Posterior vena cava (tissue), 2 donors: ENCODE results near the gene PRPF6. TPM values are rescaled to one million over a fixed set of nuclear protein-coding genes. Genes with fewer than 3 reads are reported as not detected.
A peak's percentile ranks its signal among the peaks of the same experiment; 100 is the strongest.

Experiments
- DNase-seq: peaks from one replicate; pipeline ENCODE4 v3.0.0-alpha.2; 2020; ENCODE audit warnings: low spot score
- intact Hi-C, 2 donors: fragments of 100-400 bp; cut with DNase I; formaldehyde crosslinking; loops; one replicate each; pipeline versions ENCODE4 v1.14.1 to v1.14.2; 2022 to 2023
- total RNA-seq, 2 donors: library from RNA; stranded (reverse); fragmentation: NEBNext Ultra II Directional; extraction: Animal tissue kit (Norgen Biotek cat#: 25700); gene quantifications; one replicate each; pipeline ENCODE4 v1.2.1, GENCODE V29; 2021
- donor health status: DM: yes; HTN: yes; CAD: no.
- donor health status: DM: yes; HTN: yes; CAD: no.

PRPF6 gene
- total RNA-seq, 2 donors from 2014 or later = 44.3 to 44.8 TPM

- no peak for DNase-seq
- intact Hi-C loops = no loop called here
These were observed 68.3 kb downstream of the PRPF6 start, which contains the start of gene SOX18 for GRCh38 chr20:64049060-64049877. Gene SOX18, minus strand, starts transcription at chr20:64049639. Its CDS starts 123 bp downstream, at chr20:64049516.

DNA sequence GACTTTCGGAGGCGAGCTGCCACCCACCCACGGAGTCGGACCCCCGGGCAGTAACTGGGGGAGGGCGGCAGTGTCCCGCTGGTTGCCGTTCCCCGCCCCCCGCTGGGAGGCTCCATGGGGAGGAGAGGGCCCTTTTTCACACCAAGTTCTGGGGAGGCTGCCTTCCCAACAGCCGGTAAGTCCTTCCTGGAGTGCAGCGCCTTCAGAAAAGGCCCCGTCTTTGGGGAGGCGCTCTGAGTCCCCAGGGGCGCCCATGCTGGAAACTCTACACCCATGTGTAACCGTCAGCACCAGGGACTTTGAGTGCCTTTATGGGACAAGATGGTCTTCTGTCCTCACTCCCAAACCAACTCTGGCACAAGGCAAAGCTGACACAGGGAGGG, 68.9 kb downstream of the PRPF6 start:
- intact Hi-C loops = no loop called here

GRCh38 chr20:64050261-64051032, 69.5 kb downstream of the PRPF6 start:
- intact Hi-C loops = no loop called here
- no peak for DNase-seq

More for the DNA sequence above, 68.9 kb downstream of the PRPF6 start:
- no peak for DNase-seq

DNA sequence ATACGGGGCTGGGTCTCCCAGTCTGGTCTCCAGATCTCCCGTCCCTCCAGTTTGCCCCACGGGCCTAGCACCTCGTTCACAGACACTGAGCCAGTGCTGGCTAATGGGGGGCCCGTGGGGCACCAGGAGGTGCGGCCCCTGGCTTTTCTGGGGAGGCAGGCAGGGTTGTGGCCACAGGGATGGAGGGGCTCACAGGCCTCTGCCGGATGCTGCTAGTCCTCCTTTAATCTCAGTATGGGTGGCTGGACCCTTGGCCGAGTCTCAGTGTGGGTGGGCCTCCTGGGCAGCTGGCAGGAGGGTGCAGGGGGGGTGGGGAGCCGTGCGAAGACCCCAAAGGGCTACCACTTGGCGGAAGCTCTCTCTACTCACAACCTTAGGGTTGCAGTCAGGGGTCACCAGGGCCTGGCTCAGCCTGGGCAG, 70.1 kb downstream of the PRPF6 start:
- no peak for DNase-seq
- intact Hi-C loops = no loop called here

DNA sequence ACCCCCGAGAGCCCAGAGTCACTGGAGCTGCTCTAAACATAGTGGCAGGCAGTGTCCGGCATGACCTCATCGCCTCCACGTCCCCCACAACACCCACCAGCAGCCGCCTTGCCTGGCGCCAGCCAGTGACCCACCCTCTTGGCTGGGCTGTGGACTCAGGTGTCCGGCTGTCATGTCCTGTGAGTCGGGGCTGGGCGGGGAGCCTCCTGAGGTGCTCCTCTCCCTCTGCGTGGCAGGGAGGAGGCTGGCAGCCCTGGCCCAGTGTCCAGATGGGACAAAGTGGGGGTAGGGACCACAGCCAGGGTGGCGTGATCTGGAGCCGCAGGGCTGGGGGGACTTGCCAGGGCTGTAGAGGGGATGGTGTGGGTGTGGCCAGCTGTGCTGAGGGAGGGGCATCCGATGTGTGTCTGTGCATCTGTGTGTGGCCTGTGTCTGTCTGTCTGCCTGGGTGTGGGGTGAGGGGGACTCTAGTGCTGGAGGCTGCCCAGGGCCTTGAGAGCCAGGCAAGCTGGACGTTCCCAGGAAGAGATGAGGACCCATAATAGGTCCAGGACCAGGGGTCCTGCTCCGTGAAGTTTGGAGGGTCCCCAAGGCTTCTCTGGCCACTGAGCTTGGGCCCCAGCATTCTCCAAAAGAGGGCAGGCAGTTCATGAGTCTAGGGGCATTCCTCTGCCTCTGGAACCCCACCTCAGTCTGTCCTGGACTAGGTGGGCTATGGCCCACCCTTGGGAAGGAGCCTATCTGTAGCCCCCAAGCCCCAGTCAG, 70.8 kb downstream of the PRPF6 start:
- intact Hi-C loops = no loop called here
- DNase-seq = peak; percentile 92

- intact Hi-C loops = no loop called here
- DNase-seq = no peak
These were observed 71.4 kb downstream of the PRPF6 start for GRCh38 chr20:64052326-64052722.

DNA sequence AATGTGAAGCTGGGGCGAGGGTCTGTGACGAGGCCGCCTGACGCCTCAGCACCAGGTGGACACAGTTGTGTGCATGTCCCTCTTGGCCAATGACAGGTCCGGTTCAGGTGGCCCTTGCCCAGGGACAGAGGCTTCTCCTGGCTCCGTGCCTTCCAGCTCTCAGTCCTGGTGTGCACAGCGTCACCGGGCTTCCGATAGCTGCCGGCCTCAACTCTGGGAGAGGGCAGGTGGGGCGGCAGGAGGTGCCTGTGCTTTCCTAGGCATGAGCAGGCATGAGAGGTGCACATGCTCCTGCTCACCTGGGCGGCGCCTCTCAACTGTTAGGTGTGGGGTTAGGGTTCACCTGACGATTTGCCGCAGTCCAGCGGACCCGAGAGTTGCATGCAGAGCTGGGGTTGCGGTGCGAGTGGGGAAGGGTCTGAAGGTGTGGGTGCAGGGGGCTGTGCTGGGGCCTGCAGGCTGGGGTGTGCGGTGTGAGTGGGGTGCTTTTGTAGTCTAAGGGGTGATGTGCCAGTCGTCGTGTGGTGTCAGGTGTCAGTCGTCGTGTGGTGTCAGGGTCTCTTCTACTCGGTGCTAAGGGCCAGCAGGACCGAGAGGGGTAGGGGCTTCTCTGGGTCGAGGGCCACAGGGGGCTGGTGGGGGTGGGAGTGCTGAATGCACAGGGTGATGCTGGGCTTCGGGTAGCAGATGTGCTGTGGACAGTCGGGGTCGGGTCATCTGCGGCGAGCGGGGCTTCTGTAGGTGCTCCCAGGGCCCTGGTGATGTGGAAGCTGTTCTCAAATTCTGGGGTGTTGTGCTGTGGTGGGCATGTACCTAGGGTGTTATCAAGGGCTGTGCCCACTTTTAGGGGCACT, 72.3 kb downstream of the PRPF6 start:
- intact Hi-C loops = no loop called here
- no peak for DNase-seq

GRCh38 chr20:64053841-64054661, 73.1 kb downstream of the PRPF6 start:
- intact Hi-C loops = no loop called here

DNA sequence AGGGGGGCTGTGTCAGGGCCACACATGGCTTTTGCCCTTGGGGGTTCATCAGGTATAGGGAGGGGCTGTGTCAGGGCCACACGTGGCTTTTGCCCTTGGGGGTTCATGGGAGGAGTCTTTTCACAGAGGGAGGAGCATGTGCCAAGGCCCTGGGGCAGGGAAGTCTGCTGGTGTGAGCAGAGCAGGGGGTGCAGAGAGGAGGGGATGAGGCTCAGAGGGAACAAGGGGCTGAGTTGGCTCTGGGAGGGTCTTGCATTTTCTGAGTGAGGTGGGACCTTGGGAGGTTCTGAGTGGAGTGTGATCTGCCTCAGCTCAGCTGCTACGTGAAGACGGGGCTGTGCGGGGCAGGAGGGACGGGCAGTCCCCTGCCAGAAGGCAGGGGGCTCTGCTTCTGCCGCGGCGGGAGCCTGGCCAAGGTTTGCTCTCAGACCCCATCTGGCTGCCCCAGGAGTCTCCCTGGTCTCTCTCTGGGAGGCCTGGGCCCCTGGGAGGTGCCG, 74.5 kb downstream of the PRPF6 start:
- intact Hi-C loops = loop anchor here in 1 of 2 donors (5.0 kb wide), 1 partner anchor 1873 kb away; the partner anchor contains the start of gene MTG2
- no peak for DNase-seq

More at GRCh38 chr20:64053841-64054661, 73.1 kb downstream of the PRPF6 start:
- no peak for DNase-seq

GRCh38 chr20:64055893-64056638, 75.1 kb downstream of the PRPF6 start:
- DNase-seq = no peak

GRCh38 chr20:64056639-64056888, 75.6 kb downstream of the PRPF6 start:
- intact Hi-C loops = loop anchor here in 1 of 2 donors (5.0 kb wide), 1 partner anchor 1874 kb away; the partner anchor contains the start of gene MTG2
- no peak for DNase-seq

More at GRCh38 chr20:64055893-64056638, 75.1 kb downstream of the PRPF6 start:
- intact Hi-C loops = loop anchor here in 1 of 2 donors (5.0 kb wide), 1 partner anchor 1874 kb away; the partner anchor contains the start of gene MTG2

GRCh38 chr20:64056889-64057627, 76.1 kb downstream of the PRPF6 start:
- intact Hi-C loops = loop anchor here in 1 of 2 donors (1.0 to 5.0 kb wide), 2 partner anchors 25 to 1875 kb away; partner anchors contain the start of gene MTG2
- DNase-seq = no peak

DNA sequence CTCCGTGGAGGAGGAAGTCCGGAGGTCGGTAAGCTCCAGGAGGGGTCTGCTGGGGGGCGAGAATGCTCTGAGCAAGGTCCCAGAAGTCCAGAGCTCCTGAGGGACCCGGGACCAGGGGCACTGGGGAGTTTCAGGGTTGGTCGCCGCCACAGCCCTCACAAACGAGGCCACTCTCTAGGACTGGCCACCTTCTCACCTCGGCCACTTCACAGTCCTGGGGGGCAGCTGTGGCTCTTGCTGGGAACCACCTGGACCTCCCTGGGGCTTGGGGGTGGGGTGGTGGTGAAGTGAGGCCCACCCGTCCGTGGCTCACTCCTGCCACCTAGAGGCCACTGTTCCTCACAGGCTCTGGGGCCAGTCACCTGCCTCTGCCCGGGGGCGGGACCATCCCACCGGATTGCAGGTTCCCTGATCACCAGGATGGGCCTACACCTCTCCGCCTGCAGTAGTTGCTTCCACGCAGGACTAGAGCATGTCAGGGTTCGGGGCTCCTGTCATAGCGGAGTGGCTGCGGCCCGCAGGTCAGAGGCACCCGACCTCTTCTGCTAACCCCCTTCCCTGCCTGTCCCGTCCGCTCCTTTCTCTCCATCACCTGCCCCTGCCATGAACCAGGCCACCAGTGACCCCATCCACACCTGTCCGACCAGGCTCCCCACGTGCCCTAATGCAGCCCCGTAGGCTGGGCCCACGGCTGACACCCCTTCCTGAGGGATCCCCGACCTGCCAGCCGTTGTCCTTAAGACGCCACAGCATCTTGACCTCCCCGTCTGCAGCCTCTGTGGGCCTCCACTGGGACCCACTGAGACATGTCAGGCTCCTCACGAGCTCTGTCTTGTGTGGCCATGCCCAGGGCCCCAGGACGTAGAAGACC, 76.9 kb downstream of the PRPF6 start:
- peak; percentile 93 for DNase-seq
- intact Hi-C loops = loop anchor here in 1 of 2 donors (1.0 to 5.0 kb wide), 2 partner anchors 26 to 1876 kb away; partner anchors contain the start of gene MTG2

- no peak for DNase-seq
- intact Hi-C loops = loop anchor here in 1 of 2 donors (5.0 kb wide), 1 partner anchor 1876 kb away; the partner anchor contains the start of gene MTG2
These were observed 77.6 kb downstream of the PRPF6 start for GRCh38 chr20:64058536-64058935.

DNA sequence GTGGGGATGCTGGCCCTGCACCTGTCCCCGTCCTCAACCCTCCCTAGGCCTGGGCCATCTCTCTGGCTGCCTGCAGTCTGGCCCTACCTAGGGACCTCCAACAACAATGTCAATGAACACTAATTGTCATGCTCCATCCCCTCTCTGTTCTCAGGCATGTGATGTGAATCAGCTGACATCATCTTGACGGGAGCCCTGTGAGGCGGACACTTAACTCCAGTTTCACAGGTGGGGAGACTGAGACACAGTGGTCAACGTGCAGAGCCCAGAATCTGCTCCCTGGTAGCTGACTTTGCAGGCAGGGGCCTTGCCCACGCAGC, 81.3 kb downstream of the PRPF6 start:
- DNase-seq = no peak
- intact Hi-C loops = no loop called here
